Measurements from ENCODE around the gene PRRG3. TPM values are rescaled to one million over a fixed set of nuclear protein-coding genes. Genes with fewer than 3 reads are reported as not detected.

PRRG3 gene
- polyA plus RNA-seq, 1 donor (not counting 4 experiments of a cell fraction or from before 2014, with no cell fraction given): not detected

GRCh38 chrX:151680805-151681204 lies 14.5 kb upstream of the PRRG3 start:
- Histone ChIP-seq H3K9me1 (ENCODE audit: control insufficient read depth, extremely low read depth, insufficient read depth, low read length) (no peaks in the 10 kb centered on the region), H3K4me2 (ENCODE audit: control insufficient read depth, extremely low read depth, insufficient read depth, low read depth, low read length) (no peak overlapping the region), H3K36me3 (ENCODE audit: control insufficient read depth in 2 of 2, extremely low read depth in 1 of 2, insufficient read depth in 2 of 2, low read length in 2 of 2) (no peaks in the 10 kb centered on the region), H3K4me3 (ENCODE audit: control insufficient read depth in 2 of 3, extremely low read depth in 1 of 3, insufficient read depth in 2 of 3, low read depth in 1 of 3, low read length in 3 of 3) (no peak overlapping the region), H2AFZ (ENCODE audit: control insufficient read depth, low read length) (no peak overlapping the region), H3K27me3 (ENCODE audit: control insufficient read depth, extremely low read depth, insufficient read depth, low read length) (no peaks in the 10 kb centered on the region), H3K9me3 (ENCODE audit: control insufficient read depth, low read depth, low read length) (no peaks in the 10 kb centered on the region), H4K20me1 (ENCODE audit: control insufficient read depth, extremely low read depth, insufficient read depth, low read length) (no peaks in the 10 kb centered on the region), H3K79me2 (ENCODE audit: control insufficient read depth, insufficient read depth, low read length) (no peaks in the 10 kb centered on the region), H3K4me1 (ENCODE audit: control insufficient read depth, extremely low read depth, insufficient read depth, low read length) (no peaks in the 10 kb centered on the region), H3K27ac (ENCODE audit: control insufficient read depth, insufficient read depth, low read length) (no peak overlapping the region), H3K9ac (ENCODE audit: control insufficient read depth, extremely low read depth, insufficient read depth, low read length) (no peak overlapping the region)
- DNase-seq (ENCODE audit: low read depth, low spot score): peak; percentile 1
- dilution Hi-C loops (cut with MboI; ENCODE audit: extremely low pct_ligation_motif_present, low sequenced_read_pairs): no loop called here
- FAIRE-seq: peak; percentile 52
- no peak for TF ChIP-seq EZH2 (IDR thresholded peaks at IDR 0.05; ENCODE audit: low read length)
- TF ChIP-seq CTCF (optimal IDR thresholded peaks at IDR 0.05 in 1 of 3, IDR thresholded peaks at IDR 0.05 in 1 of 3, conservative IDR thresholded peaks at IDR 0.05 in 1 of 3; ENCODE audit: extremely low read depth in 1 of 3, insufficient read depth in 2 of 3, low read length in 3 of 3): peak; percentile 50 to 76 (median 59)

GRCh38 chrX:151687635-151688034 lies 7.6 kb upstream of the PRRG3 start:
- no peak for FAIRE-seq

More at GRCh38 chrX:151687635-151688034, 7.6 kb upstream of the PRRG3 start:
- Histone ChIP-seq H3K9ac (ENCODE audit: control insufficient read depth, extremely low read depth, insufficient read depth, low read length) (no peak overlapping the region), H3K4me1 (ENCODE audit: control insufficient read depth, extremely low read depth, insufficient read depth, low read length) (no peaks in the 10 kb centered on the region), H3K4me3 (ENCODE audit: control insufficient read depth in 2 of 3, extremely low read depth in 1 of 3, insufficient read depth in 2 of 3, low read depth in 1 of 3, low read length in 3 of 3) (no peak overlapping the region), H3K9me3 (ENCODE audit: control insufficient read depth, low read depth, low read length) (no peaks in the 10 kb centered on the region), H3K36me3 (ENCODE audit: control insufficient read depth in 2 of 2, extremely low read depth in 1 of 2, insufficient read depth in 2 of 2, low read length in 2 of 2) (no peaks in the 10 kb centered on the region), H2AFZ (ENCODE audit: control insufficient read depth, low read length) (no peak overlapping the region), H3K9me1 (ENCODE audit: control insufficient read depth, extremely low read depth, insufficient read depth, low read length) (no peaks in the 10 kb centered on the region), H3K79me2 (ENCODE audit: control insufficient read depth, insufficient read depth, low read length) (no peaks in the 10 kb centered on the region), H4K20me1 (ENCODE audit: control insufficient read depth, extremely low read depth, insufficient read depth, low read length) (no peaks in the 10 kb centered on the region), H3K4me2 (ENCODE audit: control insufficient read depth, extremely low read depth, insufficient read depth, low read depth, low read length) (no peak overlapping the region), H3K27ac (ENCODE audit: control insufficient read depth, insufficient read depth, low read length) (no peak overlapping the region), H3K27me3 (ENCODE audit: control insufficient read depth, extremely low read depth, insufficient read depth, low read length) (no peaks in the 10 kb centered on the region)
- TF ChIP-seq CTCF (optimal IDR thresholded peaks at IDR 0.05 in 1 of 3, IDR thresholded peaks at IDR 0.05 in 1 of 3, conservative IDR thresholded peaks at IDR 0.05 in 1 of 3; ENCODE audit: extremely low read depth in 1 of 3, insufficient read depth in 2 of 3, low read length in 3 of 3): no peak
- no peak for TF ChIP-seq EZH2 (IDR thresholded peaks at IDR 0.05; ENCODE audit: low read length)
- dilution Hi-C loops (cut with MboI; ENCODE audit: extremely low pct_ligation_motif_present, low sequenced_read_pairs): no loop called here
- no peak for DNase-seq (ENCODE audit: low read depth, low spot score)

Measured in keratinocyte (primary cell).